T-helper 2 cell treated with Interferon-gamma antibody and Interleukin-4, amounts not matched to agents 100 ng/mL and 5 ng/mL, for 36 hours (primary cell): Measurements from ENCODE around the gene SLC35F3. TPM values are rescaled to one million over a fixed set of nuclear protein-coding genes. Genes with fewer than 3 reads are reported as not detected.

Experiments used
- intact Hi-C: fragments of 100-400 bp; cut with micrococcal nuclease; formaldehyde crosslinking; loops from one replicate; pipeline ENCODE4 v1.15.1; 2023
- total RNA-seq: library from RNA; stranded (reverse); gene quantifications from 2 replicates; pipeline ENCODE4 v1.2.3, GENCODE V29; 2022

The SLC35F3 gene
- total RNA-seq, 1 donor from 2014 or later: 3.4 TPM

- intact Hi-C loops: no loop called here
Observed at GRCh38 chr1:234022302-234022701, 117.8 kb downstream of the SLC35F3 start.

DNA sequence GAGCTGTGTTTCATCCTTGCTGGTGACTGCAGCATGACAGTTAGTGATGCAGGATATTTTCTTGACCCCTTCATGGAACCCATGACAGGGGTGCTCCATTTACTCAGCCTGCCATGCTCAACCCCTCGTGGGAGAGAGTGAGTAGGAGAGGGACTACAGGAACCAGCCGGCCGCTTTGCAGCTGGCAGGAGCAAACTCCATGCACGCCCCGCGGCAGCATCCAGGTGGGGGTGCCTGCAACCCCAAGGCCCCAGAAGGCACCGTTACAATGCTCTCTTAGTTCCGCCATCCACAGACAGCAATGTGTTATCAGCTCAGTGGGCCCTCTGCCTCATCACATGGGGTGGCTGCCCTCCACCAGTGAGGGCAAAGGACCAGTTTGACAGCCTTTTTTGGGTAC, 135.1 kb downstream of the SLC35F3 start:
- intact Hi-C loops: no loop called here

GRCh38 chr1:234040446-234041317, 136.2 kb downstream of the SLC35F3 start:
- intact Hi-C loops: no loop called here

DNA sequence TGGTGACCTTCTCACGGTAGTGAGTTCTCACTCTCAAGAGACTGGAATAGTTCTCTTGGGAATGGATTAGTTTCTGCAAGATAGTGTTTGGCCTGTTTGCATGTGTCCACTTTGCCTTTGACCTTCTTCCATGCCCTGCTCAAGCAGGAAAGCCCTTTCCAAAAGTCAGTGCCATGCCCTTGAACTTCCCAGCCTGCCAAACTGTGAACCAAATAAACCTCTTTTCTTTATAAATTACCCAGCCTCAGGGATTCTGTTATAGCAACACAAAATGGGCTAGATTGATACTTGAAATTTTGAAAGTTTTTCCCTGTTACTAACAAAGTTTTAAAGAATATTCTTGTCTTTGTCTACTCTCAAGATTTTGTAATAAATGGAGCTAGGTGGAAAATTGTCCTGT, 139.6 kb downstream of the SLC35F3 start:
- intact Hi-C loops: no loop called here

DNA sequence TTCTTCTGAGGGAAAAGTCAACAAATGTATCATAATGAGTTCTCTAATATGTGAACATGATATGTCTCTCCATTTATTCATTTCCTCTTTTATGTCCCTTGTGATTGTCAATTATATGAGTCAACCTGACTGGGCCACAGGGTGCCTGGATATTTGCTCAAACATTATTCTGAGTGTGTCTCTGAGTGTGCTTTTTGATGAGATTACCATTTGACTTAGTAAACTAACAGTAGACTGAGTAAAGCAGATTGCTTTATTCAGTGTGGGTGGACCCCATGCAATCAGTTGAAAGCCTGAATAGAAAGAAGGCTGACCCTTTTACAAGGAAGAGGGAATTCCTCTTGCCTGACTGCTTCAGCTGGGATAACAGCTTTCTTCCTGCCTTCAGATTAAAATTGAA, 142.6 kb downstream of the SLC35F3 start:
- intact Hi-C loops: no loop called here

GRCh38 chr1:234062166-234062565, 157.7 kb downstream of the SLC35F3 start:
- intact Hi-C loops: no loop called here

DNA sequence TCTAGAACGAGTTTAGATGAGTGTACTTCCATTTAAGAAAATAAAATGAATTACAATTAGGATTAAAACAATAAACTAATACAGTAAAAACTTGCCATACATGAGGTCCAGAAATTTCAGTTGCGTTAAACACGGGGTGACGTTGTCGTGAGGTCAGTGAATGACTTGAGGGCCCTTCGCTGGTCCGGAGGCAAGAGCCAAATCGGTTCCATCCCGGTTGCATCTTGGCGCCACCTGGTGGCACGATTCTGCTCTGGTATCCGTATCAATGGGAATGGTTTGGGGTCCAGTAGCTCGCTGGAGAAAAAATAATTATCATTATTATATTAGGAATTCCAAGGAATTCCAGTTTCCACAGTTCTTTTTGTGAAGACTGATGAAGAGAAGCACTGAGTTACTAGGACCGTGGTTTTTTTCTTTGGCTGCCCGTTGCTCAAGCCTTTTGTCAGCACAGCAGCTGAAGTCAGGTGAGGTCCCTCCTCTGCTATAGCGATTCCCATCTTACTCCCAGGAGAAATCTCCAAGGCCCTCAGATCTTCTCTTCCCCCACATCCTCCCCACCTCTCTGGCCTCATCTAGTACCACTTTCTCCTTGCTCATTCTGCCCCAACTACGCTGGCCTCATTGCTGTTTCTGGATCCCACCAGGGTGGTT, 161.4 kb downstream of the SLC35F3 start:
- intact Hi-C loops: loop anchor here (1.0 to 2.0 kb wide), 4 partner anchors 625 to 762 kb away; no protein-coding TSS in a partner anchor

- intact Hi-C loops: loop anchor here (2.0 kb wide), 1 partner anchor 627 kb away; no protein-coding TSS in a partner anchor
Observed at GRCh38 chr1:234067581-234068337, 163.3 kb downstream of the SLC35F3 start.

GRCh38 chr1:234069760-234070159, 165.3 kb downstream of the SLC35F3 start:
- intact Hi-C loops: no loop called here

GRCh38 chr1:234072793-234073192, 168.3 kb downstream of the SLC35F3 start:
- intact Hi-C loops: no loop called here

GRCh38 chr1:234078143-234078542, 173.7 kb downstream of the SLC35F3 start:
- intact Hi-C loops: no loop called here

GRCh38 chr1:234079896-234080295, 175.4 kb downstream of the SLC35F3 start:
- intact Hi-C loops: no loop called here

GRCh38 chr1:234083460-234083859, 179.0 kb downstream of the SLC35F3 start:
- intact Hi-C loops: no loop called here

DNA sequence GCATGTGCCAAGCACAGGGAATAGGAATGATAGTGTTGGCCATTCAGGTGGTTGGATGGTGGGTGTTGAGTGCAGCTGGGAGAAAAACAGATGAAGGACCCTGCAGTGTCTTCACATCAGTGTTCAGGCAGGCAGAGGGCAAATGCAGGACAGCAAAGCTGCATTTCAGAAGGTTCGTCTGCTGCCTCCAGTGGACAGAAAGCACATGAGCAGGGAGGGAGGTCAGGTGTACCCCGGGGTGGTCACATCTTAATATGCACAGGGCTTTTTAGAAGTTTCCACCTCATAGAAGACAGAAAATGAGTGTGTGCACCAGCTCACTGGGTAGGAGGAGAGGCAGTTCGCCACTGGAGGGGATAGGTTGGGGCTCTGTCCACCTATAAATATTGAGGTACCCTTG, 184.9 kb downstream of the SLC35F3 start:
- intact Hi-C loops: no loop called here

DNA sequence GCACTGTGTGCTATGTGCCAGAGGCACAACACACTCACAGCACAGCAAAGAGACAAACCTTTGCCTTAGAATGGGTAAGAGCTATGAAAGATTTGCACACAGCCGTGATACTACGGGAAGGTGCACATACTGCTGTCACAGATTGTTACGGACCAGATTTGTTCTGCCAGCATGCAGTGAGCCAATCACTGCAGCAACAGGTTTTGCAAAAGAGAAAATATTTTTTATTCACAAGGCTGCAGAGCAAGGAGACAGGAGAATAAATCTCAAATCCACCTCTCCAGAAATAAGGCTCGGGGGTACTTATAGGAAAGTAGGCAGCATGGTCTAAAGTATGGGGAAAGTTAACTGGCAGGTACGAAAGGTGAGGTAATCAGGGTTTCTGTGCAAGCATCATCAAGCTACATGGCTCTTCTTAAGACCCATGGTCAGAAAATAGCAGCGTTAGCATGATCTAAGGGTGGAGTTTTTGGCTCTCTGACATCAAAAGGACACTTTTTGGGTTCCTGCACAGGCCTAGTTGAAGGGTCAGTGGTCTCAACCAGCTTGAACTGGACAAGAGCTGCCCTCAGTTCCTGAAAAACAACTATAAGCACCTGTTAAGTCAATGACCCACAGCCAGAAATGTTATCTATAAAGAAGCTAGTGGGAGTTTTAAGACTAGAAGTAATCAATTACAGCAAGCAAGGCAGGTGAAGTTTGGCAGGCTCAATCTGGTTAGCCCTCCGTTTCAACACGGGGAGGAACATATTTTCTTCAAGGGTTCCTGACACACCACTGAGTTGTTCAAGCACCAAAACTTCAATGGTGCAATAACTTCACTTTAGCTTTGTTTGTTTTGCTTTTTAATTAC, 186.0 kb downstream of the SLC35F3 start:
- intact Hi-C loops: no loop called here

- intact Hi-C loops: no loop called here
Observed at GRCh38 chr1:234091065-234091401, 186.6 kb downstream of the SLC35F3 start.

GRCh38 chr1:234091876-234092275, 187.4 kb downstream of the SLC35F3 start:
- intact Hi-C loops: no loop called here

GRCh38 chr1:234093107-234093506, 188.6 kb downstream of the SLC35F3 start:
- intact Hi-C loops: no loop called here

- intact Hi-C loops: no loop called here
Observed at GRCh38 chr1:234093741-234094140, 189.3 kb downstream of the SLC35F3 start.

DNA sequence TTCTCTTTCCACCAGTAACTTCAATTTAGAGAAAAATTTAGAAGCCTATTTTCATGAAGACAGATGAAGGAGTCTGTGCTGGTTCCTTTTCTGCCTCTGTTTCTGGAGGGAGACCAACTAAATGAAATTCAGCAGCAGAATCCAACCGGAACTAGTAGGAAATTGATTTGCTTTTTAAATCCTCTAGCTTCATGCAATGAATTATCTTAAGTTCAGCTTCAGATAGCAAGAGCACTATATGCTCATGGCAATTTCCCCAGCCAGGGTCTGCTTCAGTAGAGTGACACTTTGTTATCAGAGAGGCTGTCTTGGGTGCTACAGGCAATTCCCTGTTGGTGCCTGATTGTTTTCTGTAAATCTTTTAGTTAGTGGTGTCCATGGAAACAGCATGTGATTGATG, 189.7 kb downstream of the SLC35F3 start:
- intact Hi-C loops: no loop called here

DNA sequence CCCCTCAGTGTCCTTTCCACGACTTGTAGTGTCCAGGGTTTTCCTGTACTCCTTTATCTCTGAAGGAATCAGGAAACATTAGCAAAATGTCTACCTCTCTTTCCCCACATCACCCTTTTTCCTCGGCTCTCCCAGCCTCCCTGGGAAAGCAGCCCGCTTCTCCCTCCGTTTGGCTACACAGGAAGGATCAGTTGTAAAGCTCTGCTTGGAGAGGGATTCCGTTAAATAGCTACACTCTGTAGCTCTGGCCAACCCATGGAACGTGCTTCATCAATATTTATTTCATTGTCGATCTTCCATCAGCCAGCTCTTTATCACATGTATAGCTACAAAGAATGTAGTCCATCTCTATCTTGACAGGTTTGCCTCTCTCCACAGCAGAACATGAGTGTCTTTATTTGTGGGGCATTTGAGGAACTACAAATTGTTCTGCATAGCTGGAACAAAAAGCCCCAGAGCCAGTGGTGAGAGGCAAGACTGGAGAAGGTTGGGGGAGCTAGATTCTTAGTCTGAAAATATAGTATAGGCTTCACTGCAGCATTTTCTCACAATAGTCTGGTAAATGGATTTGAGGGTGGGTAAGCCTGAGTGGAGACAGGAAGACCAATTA, 191.8 kb downstream of the SLC35F3 start:
- intact Hi-C loops: no loop called here
